Endometrium (tissue), 2 donors: ENCODE measurements around the gene UBE2J2.

ENCODE experiments used
- FAIRE-seq: peaks from 2 replicates; lab custom pipeline; 2012; peaks lifted over from hg19 to GRCh38; lab: Jason Lieb, UNC
- donor health status: control.
- donor health status: control.

UBE2J2 gene

DNA sequence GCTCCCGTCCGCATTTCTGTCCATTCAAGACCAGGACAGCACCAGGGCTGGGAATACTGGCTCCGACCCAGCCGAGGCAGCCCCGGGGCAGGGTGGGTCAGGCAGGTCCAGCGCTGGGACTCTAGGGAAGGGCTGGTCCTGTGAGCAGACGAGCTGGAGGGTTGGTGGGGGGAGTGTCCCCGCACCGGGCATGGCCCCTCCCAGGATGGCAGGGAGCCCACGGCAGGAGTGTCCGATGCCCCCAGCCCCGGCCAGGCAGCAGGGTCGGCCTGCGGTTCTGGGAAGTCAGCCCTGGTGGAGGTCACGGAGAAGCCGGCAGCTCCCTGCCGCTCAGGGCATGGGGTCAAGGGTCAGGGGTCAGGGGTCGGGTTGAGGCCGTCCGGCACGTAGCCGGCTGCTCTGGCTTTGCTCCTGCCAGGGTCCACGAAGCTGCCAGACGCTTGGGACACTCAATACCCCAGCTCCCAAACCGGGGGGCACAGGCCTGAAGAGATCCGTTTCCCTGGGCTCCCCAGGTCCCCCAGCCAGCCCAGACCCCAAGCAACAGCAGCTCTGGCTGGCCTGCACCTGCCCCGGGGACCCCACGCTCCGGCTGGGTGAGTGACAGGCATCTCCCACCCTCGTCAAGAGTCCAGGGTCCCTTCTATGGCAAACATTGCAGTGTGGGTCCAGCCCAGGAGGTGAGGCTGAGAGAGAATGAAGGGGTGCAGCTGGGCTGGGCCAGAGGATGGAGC, 33.9 kb downstream of the UBE2J2 start:
- FAIRE-seq: no peak

DNA sequence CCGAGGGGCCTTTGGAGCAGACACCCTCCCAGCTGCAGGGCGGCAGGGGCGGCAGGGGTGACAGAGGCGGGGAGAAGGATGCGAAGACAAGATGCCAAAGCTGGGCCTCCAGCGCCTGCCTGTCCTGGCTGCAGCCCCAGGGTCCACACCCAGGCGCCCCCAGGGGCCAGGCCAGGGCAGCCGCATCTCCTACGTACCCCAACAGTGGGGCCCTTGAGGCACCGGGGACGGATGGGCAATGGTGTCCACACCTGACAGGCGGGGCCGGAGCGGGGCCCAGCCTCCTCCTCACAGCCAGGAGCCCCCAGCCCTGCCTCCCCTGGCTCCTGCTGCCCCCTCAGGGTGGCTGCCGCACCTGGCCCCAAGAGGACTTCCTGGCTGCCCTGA, 34.4 kb downstream of the UBE2J2 start:
- no peak for FAIRE-seq

DNA sequence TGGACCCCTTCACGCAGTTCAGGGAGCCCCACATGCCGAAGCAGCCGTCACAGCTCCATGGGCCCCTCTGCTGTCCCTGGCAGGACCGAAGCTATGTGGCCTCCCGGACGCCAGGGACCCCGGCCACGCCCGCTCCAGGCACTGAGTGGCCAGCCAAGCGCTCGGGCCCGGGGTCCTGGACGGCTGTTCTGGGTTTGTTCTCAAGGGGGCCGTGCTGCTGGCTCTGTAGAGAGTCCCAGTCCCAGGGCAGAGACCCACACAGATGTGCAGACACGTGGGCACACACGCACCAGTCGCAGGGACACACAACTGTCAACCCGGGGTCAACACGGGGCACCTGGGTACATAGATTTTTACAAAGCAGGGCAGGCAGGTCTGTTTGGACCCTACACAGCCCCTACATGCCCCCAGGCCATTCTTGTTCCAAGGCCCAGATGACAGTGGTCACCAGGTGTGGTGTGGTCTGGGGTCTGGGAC, 34.9 kb downstream of the UBE2J2 start:
- FAIRE-seq: no peak

DNA sequence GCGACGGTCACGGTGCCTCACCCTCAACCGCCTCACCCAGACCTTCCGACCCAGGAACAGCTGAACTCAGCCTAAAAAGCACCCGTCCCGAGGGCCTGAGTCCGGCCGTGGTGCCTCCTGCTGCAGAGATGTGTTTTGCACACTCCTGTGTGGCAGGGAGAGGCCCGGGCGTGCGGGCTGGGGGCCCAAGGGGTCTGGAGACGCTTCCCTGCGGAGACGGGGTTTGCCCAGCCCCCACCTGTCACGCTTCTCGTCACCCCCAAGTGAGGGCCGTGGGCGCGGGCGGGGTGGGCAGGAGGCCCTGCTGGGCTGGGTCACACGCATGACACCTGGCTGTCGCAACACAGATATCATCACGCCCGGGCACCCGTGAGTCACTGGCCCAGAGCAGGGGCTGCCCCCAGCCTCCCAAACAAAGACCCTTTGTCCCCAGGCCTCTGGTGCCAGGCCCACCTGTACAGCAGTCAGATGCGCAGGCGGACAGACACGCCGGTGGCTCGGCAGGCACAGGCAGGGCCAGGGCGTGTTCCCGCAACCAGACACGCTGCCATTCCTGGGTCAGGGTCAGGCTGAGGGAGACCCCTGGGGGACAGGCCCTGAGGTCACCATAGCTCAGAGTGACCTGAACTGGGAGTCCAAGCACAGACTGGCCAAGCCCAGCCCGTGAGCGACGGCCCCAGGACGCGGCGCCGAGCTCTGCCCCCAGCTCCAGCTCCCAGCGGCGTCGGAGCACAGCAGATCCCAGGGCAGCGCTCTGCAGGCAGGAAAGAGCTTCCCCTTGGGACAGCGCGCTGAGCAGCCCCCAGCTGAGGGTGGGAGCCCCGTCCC, 35.6 kb downstream of the UBE2J2 start:
- no peak for FAIRE-seq

DNA sequence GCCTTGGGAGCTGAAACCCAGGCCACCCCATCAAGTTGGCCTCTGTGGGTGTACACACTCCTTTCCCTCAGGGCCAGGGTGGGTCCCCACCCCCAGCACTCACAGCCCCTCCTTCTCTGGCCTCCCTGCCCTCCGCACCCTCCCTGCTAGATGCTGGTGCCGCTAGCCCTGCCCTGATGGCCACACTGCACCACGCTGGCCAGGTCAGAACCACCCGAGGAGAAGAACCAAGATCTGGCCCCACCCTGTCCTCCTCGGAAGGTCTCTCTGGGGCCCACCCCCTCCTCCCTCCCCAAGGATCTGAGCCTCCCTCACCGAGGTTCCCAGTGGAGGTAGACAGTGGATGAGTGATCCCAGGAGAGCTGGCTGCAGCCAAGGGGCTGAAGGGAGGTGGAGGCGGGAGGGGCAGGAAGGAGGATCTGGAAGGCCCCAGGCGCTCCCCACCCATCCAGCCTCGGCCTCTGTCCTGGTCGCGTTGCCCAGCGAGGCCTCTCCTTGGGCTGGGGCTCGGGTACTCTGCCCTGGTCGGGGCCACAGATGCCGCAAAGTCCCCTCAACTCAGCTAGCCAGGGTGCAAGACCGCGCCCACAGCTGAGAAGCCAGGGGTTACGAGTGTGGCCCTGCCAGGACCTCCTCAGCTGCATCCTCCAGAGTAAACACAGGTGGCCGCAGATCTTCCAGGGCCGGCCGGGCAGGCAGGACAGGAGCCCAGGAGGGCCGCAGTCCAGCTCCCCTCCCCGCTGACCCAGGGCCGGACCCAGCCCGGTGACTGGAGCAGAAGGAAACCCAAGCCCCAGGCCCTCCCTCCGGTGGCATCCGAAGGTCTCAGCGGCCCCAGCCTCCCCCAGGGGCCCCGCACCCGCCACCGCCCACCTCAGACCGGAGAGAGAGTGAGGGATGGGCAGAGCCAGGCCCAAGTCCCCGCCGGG, 36.4 kb downstream of the UBE2J2 start:
- no peak for FAIRE-seq

- FAIRE-seq: no peak
Observed at GRCh38 chr1:1236176-1236763, 37.4 kb downstream of the UBE2J2 start.

- FAIRE-seq: no peak
Observed at GRCh38 chr1:1235016-1235744, 38.5 kb downstream of the UBE2J2 start.

DNA sequence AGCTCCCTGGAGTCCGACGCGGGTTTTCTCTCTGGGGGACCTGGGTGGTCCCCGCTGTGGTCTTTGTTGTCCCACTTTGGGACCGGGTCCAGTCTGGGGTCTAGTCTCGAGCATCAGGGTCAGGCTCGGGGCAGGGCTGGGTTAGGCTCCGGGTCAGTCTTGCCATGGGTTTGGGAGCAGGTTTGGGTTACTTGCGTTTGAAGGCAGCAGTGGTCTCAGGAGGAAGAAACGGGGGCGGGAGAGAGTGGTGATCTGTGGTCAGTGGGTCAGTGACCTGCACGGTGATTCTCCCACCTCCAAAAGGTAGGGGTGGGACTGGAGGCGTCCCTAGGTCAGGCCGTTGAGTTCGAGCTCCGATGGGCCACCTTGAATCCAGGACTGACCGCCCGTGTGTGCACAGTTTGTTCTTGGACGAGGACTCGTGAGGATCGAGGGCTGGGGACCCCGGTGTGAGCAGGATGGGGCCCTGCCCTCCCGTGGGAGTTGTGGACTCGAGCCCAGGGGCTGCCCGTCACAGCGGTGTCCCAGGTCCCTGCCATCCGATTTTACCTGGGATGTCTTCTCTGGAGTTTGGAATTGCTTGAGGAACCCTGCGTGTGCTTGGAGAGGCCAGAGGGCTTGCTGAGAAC, 39.4 kb downstream of the UBE2J2 start:
- no peak for FAIRE-seq

GRCh38 chr1:1233567-1233892, 40.1 kb downstream of the UBE2J2 start:
- FAIRE-seq: no peak

DNA sequence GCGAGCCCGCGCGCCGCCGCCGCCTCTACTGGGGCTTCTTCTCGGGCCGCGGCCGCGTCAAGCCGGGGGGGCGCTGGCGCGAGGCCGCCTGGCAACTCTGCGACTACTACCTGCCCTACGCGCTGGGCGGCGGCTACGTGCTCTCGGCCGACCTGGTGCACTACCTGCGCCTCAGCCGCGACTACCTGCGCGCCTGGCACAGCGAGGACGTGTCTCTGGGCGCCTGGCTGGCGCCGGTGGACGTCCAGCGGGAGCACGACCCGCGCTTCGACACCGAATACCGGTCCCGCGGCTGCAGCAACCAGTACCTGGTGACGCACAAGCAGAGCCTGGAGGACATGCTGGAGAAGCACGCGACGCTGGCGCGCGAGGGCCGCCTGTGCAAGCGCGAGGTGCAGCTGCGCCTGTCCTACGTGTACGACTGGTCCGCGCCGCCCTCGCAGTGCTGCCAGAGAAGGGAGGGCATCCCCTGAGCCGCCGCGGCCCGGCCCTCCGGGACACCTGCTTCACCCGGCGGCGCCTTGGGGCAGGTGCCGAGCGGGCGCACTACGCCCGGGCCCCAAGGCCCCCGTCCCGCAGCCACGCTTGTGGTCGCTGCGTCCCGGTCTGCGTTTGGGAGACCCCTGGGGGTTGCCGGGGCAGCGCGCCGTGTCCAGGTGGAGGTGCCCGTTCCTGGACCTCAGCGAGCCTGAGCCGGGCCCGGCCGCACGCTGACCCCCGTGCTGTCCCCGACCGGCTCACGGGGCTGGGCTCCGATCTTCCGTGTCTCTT, 40.7 kb downstream of the UBE2J2 start:
- FAIRE-seq: no peak

- no peak for FAIRE-seq
Observed at GRCh38 chr1:1232208-1232795, 41.4 kb downstream of the UBE2J2 start, which contains the start of gene B3GALT6. TSS of gene B3GALT6 (plus strand) at chr1:1232237. CDS start at chr1:1232279, 42 bp downstream.

DNA sequence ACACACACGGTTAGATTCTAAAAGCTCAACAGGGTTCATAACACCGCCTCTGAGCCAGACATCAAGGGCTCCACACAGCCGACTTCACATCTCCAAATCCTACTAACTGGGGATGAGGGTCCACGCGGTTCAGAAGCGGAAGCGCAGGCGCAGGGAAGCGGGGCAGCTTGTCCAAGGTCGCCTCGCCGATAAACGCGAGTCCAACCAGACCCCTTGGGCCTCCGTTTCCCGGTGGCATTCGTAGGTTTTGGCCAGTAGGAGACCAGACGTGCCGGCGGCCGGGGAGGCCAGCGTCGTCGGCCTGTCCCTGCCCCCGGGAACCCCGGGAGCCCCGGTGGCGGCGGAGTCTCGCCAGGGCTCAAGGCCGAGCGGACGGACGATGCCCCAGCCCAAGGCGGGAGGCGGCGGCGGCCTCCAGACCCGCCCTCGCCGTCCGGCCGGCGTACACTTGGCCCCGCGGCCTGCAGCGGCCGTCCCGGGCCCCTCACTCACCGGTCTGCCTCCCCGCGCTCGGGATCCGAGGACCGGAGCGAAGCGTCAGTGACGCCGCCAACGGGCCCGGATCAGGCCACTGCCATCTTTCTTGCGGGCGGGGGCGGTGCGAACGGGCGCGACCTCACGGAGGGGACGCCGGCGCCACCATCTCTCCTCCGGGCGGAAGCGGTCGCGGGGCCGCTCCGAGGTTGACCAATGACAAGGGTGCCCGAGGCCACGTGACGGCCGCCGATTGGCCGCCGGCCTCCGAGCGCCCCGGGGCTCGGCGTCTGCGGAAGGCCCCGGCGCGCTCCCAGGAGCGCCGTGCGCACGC, 42.0 kb downstream of the UBE2J2 start, which contains the start of gene SDF4:
Gene SDF4 (minus strand): TSS at position 602 of the 808 bp plus-strand sequence. CDS start 3,229 bp downstream, outside the sequence.
- FAIRE-seq: no peak

- no peak for FAIRE-seq
Observed at GRCh38 chr1:1230656-1231399, 42.8 kb downstream of the UBE2J2 start.

- FAIRE-seq: no peak
Observed at GRCh38 chr1:1229770-1230169, 43.9 kb downstream of the UBE2J2 start.

DNA sequence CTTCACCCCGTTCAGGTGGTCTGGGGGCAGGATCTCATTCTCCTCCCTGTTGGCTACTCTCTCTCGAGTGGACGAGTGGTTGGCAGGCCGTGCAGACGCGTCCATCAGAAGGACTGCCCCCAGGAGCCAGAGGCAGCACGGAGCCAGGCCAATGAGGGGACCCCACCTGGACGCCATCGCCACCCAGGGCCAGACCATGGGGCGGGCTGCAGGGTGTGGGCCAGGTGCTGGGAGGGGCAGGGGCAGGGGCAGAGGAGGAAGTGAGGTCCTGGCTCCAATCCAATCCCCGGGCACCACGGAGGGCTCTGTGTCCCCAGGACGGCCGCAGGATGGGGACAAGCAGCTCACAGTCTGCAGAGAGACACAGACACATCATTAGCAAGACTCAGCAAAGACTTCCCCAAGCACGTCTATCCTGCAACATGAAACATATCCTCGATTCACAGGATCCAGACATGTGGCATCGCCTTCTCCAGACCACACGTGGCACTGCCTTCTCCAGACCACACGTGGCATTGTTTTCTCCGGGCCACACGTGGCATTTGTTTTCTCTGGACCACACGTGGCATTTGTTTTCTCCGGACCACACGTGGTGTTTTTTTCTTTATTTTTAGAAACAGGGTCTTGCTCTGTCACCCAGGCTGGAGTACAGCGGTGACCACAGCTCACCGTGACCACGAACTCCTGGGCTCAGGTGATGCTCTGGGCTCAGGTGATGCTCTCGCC, 44.9 kb downstream of the UBE2J2 start:
- no peak for FAIRE-seq

GRCh38 chr1:1228187-1228586, 45.5 kb downstream of the UBE2J2 start:
- no peak for FAIRE-seq

DNA sequence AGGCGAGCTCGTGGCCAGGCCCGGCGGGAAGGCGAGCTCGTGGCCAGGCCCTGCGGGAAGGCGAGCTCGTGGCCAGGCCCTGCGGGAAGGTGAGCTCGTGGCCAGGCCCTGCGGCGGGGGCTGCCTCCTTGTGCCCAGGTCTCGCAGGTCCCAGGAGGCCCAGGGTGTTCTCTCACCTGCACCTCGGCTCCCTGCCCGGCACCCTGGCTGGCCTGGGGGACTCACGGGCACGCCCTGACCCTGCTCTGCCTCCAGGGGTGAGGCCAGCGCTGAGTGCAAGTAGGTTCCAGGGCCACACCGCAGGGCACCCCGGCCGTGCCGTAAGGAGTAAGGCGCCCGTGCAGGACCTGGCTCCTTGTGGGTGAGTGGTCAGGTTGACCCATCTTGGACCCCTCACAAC, 46.3 kb downstream of the UBE2J2 start:
- no peak for FAIRE-seq
